HG02623 (cell line): ENCODE measurements around the gene TCP1.
"Not testable (repeated sequence)": the region's sequence is repeated elsewhere in the genome, so short reads cannot be mapped to it uniquely, and the experiment has no call there.

Experiments
- ATAC-seq: cut with Tn5 transposase; IDR thresholded peaks from one replicate; pipeline ENCODE4 v1.9.1; 2021; ENCODE audit warnings: moderate library complexity; ENCODE audit not compliant: unreplicated experiment

TCP1 gene

DNA sequence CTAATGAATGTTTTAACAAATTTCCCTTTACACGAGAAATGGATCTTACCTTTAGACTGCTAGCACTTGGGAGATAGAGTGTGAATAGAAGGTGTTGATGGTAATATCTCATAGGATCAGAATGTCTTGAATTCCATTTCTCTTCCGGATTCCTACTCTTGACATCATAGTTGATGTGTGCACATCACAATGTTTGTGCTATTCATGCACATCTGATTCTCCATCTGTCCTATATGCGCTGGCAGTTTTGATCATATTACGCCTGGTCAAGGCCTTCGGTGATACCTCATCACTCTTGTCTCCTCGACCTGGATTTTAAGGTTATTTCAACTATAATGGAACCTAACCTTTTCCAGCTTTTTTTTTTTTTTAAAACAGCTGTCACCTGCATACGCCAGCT is 44.3 kb downstream of the TCP1 start:
- no peak for ATAC-seq

DNA sequence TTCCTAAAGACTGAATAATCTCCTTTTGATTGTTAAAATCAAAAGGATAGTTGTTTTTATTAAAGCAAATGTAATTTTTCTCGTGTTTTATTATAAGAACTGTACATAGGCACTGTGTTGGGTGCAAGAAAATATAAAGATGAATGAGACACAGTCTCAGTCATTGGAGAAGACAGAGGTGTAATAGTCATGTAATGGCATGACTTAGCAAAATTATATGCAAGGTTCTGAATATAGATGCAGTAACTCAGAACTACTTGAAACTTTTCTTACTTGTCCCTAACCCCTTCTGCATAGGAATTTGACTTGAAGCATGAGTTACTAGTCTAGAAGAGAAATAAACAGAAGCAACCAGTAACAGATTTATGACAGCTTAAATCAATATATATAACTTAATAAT is 47.2 kb downstream of the TCP1 start:
- ATAC-seq, result no peak

DNA sequence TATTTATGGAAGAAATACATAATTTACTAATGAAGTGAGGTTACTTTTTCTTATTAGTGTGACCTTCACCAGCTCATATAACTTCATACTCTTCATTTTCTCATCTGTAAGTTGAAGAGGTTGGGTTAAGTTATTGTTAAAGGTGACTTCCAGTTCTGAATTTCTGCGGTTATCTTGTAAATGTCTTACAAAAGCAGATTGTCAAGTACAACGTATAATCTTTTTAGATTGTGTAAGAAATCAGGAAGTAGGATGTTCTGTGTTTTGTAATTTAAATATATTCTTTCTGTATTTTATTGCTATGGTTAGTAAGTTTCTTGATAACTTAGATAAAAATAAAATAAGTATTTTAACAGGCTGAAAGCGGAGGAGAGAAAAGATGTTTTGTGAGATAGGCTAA is 50.1 kb downstream of the TCP1 start:
- ATAC-seq, result no peak

DNA sequence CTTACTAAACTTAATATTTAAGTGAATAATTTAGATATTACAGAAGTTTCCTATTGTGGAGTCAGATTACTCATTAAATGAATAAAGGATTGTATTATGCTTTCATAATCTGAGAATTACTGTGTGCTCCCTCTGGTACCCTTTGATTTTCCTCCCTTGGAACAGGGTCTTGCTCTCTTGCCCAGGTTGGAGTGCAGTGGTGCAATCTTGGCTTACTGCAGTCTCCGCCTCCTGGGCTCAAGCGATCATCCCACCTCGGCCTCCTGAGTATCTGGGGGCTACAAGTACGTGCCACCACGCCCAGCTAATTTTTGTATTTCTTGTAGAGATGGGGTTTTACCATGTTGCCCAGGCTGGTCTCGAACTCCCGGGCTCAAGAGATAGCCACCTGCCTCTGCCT is 52.5 kb downstream of the TCP1 start:
- no peak for ATAC-seq

DNA sequence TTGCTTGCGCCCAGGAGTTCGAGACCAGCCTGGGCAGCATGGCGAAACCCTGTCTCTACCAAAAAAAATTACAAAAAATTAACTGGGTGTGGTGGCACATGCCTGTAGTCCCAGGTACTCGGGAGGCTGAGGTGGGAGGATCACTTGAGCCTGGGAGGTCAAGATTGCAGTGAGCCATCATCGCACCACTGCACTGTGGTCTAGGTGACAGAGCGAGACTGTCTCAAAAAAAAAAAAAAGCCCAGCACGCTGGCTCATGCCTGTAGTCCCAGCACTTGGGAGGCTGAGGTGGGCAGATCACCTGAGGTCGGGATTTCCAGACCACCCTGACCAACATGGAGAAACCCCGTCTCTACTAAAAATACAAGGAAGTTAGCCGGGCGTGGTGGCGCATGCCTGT is 56.0 kb downstream of the TCP1 start:
- ATAC-seq, result not testable (repeated sequence)

DNA sequence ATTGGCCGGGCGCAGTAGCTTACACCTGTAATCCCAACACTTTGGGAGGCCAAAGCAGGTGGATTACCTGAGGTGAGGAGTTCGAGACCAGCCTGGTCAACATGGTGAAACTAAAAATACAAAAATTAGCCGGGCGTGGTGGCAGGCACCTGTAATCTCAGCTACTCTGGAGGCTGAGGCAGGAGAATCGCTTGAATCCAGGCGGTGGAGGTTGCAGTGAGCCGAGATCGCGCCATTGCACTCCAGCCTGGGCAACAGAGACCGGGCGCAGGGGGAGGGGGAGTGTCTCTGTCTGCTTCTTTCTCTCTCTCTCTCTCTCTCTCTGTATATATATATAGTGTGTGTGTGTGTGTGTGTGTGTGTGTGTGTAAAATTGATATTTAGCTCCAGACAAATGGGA is 56.9 kb downstream of the TCP1 start:
- not testable (repeated sequence) for ATAC-seq

DNA sequence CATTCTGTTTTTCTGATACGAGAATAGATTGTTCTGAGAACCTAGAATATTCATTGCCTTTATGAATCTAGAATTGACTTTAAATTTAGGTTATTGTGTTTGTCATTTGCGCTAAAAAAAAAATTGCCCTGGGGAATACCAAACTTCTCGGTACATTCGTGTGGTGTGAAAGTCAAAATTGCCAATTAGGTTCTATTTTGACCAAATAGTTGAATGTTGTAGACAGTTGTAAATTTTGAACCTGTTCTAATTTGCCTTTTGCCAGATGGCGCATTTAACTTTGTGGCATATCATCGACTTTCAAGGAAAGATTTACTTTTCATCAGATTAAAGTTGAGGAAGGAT is 59.1 kb downstream of the TCP1 start:
- ATAC-seq, result no peak

DNA sequence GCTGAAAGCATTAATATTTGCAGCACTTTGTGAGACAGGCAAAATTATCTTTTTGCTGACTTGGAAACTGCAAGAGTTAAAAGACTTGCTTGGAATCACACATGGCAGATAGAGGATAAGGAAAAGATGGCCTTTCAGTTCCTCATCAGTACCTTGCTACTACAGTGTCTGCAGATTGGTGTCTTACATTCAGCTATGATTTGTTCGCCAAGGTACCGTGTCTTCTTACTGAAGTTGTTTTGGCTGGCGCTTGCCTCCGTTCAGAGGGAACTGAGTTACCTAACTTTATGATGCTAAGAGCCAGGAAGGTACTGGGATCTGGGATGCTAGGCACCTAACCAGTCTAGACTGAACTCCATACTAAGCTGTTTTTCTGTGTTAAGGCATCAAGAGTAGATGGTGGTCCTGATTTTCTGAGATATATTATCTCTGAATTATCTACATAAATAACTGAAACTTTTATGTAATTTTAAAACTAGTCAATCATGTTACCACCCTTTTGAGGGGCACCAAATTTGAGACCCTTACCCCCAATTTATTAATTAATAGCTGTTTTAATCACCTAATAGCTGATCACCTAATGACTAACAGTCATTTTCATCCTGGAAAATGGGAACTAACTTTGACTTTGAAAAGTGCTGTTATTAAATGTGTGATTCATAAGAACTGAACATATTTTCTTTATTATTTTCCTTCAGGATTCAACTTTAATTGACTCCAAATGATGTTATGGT is 59.6 kb downstream of the TCP1 start:
- no peak for ATAC-seq

DNA sequence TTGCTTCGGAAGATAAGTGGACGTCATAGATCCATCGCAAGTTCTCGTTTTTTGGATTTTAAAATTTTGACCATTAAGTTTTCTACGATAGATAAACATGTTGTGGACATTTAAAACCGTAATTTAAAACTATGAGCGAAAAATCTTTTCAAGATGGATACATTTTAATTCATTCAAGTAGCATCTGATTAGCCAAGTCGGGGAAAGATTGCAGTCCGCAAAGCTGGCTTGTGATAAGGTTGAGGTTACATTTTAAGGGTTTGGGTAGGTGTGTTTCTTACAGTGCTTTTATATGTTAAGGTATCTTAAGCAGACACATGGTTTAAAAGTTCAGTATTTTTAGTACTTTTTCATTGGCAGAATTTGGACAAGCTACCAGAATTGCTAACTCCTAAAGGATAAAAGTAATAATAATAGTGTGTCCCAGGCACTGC is 60.9 kb downstream of the TCP1 start:
- no peak for ATAC-seq
